HG03442 (cell line): ENCODE measurements around the gene KRTAP10-2.
"Not testable (repeated sequence)": the region's sequence is repeated elsewhere in the genome, so short reads cannot be mapped to it uniquely, and the experiment has no call there.

Experiments used
- ATAC-seq: cut with Tn5 transposase; IDR thresholded peaks from one replicate; pipeline ENCODE4 v1.9.1; 2021; ENCODE audit warnings: mild to moderate bottlenecking, moderate library complexity; ENCODE audit not compliant: unreplicated experiment

KRTAP10-2 gene

GRCh38 chr21:44551340-44551961 lies at the start of gene KRTAP10-2:
TSS of gene KRTAP10-2 (minus strand) at chr21:44551505. CDS start at chr21:44551458, 47 bp downstream.
- ATAC-seq, result no peak

- not testable (repeated sequence) for ATAC-seq
Observed at GRCh38 chr21:44601091-44601490, 49.8 kb upstream of the KRTAP10-2 start.

GRCh38 chr21:44600118-44600978 lies 49.0 kb upstream of the KRTAP10-2 start, which contains the start of gene KRTAP10-7:
TSS of gene KRTAP10-7 (plus strand) at chr21:44600597. CDS start at chr21:44600622, 25 bp downstream.
- not testable (repeated sequence) for ATAC-seq

GRCh38 chr21:44599264-44600029 lies 48.1 kb upstream of the KRTAP10-2 start:
- no peak for ATAC-seq

GRCh38 chr21:44598061-44598460 lies 46.8 kb upstream of the KRTAP10-2 start:
- ATAC-seq, result no peak

GRCh38 chr21:44596068-44596725 lies 44.9 kb upstream of the KRTAP10-2 start:
- ATAC-seq, result no peak

- no peak for ATAC-seq
Observed at GRCh38 chr21:44595524-44595923, 44.2 kb upstream of the KRTAP10-2 start.

- ATAC-seq, result no peak
Observed at GRCh38 chr21:44594406-44594916, 43.2 kb upstream of the KRTAP10-2 start.

- no peak for ATAC-seq
Observed at GRCh38 chr21:44593598-44594405, 42.5 kb upstream of the KRTAP10-2 start.

GRCh38 chr21:44592446-44593311 lies 41.4 kb upstream of the KRTAP10-2 start, which contains the start of gene KRTAP10-6:
TSS of gene KRTAP10-6 (minus strand) at chr21:44592505. CDS start at chr21:44592484, 21 bp downstream.
- ATAC-seq, result no peak

GRCh38 chr21:44591801-44592130 lies 40.5 kb upstream of the KRTAP10-2 start:
- ATAC-seq, result not testable (repeated sequence)

- not testable (repeated sequence) for ATAC-seq
Observed at GRCh38 chr21:44590897-44591800, 39.8 kb upstream of the KRTAP10-2 start.

GRCh38 chr21:44590311-44590721 lies 39.0 kb upstream of the KRTAP10-2 start:
- no peak for ATAC-seq

- ATAC-seq, result no peak
Observed at GRCh38 chr21:44589586-44590305, 38.4 kb upstream of the KRTAP10-2 start.

- no peak for ATAC-seq
Observed at GRCh38 chr21:44589094-44589493, 37.8 kb upstream of the KRTAP10-2 start.

- ATAC-seq, result no peak
Observed at GRCh38 chr21:44585892-44586291, 34.6 kb upstream of the KRTAP10-2 start.

GRCh38 chr21:44583800-44584147 lies 32.5 kb upstream of the KRTAP10-2 start:
- ATAC-seq, result no peak
